HG02798 (cell line): ENCODE data around the gene GIMAP8.

Source experiments
- ATAC-seq: cut with Tn5 transposase; IDR thresholded peaks from one replicate; pipeline ENCODE4 v1.9.1; 2021; ENCODE audit warnings: mild to moderate bottlenecking; ENCODE audit not compliant: unreplicated experiment, poor library complexity

GIMAP8 gene

DNA sequence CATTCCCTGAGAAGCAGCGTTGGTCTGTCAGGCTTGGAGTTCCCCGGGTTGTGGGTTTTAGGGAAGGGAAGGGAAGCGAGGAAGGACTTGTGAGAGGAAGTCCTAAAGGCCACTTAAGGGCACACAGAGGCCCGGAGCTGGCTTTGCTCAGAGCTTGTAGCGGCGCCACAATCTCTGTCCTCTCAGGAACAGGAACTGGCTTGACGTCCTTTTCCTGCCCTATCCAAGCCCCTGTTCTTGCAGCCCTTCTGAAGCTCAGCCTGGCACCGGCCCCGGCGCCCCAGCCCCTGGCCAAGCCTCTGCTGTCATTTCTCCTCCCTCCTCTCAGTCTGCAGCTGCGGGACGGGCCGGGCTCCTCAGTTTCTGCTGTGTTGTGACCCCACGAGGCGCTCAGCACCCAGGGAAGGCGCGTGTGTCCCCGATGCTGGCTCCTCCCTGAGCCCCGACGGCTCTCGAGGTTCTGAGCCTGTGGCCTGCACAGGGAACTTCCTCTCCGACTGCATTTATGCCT is at the start of gene GIMAP8:
Gene GIMAP8, plus strand, starts transcription at position 140 of the 511 bp plus-strand sequence. CDS start 16,069 bp downstream, outside the sequence.
- ATAC-seq, result peak; percentile 34

- ATAC-seq, result no peak
These were observed 49.5 kb upstream of the GIMAP8 start for GRCh38 chr7:150400788-150401423.

- ATAC-seq, result no peak
These were observed 49.0 kb upstream of the GIMAP8 start for GRCh38 chr7:150401424-150401790.

DNA sequence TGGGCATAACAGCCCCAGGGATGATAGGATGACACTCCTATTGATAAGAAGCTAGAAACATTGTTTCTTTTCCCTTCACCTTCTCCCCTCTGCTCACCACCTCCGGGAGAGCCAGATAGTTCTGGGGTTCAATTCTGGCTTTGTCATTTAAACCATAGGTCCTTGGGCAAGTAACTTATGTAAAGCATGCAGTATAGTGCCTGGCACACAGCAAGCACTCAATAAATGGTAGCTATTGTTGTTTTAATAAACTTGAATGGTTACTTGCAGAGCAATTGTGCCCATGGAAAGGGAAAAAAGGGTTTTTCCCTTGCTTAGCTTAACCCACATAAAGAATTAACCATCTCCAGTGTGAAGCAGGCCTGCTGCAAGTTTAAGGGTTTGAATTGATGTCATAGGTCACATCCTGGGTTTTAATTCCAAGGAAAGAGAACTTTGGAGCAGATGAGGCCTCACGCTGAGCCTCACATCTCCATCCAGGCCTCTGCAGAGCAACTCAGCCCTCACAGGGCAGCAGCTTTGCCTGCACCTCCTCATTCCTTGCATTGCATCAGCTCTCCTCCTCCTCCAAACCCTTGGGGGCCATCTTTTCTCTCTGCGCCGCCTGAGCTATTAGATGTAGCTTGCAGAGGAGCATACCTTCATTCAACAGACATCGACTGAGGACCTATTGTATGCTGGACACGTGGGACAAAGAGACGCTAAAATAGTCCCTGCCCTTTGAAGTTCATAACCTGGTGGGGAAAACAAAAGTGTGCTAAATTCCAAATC is 48.4 kb upstream of the GIMAP8 start:
- no peak for ATAC-seq

DNA sequence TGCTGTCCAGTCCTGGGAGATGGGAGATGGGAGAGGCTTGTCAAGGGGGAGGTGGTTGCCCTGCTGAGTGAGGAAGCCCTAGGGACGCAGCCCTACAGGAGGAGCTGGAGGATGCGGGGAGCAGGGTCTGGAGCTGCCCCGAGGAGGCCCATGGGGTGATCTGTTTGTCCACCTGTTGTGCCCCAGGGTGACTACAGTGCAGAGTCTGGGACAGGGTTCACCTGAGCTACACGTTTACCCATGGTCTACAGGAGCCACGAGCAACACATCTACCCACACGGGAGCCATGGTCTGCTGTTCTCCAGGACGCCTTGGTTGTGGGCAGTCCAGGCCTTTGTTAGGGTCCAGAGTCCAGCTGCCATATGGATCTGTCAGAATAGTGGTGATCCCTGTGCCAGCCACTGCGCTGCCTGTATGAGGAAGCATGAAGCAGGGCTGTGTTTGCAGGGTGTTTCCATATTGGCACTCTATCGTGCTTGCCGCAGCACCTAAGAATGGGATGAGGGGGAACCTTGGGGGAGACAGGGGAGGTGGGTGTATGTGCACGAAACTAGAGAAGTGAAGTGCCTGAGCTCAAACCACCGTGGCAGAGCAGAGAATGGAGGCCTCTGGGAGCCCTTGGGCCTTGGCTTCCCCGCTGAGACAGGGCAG is 47.6 kb upstream of the GIMAP8 start:
- no peak for ATAC-seq

DNA sequence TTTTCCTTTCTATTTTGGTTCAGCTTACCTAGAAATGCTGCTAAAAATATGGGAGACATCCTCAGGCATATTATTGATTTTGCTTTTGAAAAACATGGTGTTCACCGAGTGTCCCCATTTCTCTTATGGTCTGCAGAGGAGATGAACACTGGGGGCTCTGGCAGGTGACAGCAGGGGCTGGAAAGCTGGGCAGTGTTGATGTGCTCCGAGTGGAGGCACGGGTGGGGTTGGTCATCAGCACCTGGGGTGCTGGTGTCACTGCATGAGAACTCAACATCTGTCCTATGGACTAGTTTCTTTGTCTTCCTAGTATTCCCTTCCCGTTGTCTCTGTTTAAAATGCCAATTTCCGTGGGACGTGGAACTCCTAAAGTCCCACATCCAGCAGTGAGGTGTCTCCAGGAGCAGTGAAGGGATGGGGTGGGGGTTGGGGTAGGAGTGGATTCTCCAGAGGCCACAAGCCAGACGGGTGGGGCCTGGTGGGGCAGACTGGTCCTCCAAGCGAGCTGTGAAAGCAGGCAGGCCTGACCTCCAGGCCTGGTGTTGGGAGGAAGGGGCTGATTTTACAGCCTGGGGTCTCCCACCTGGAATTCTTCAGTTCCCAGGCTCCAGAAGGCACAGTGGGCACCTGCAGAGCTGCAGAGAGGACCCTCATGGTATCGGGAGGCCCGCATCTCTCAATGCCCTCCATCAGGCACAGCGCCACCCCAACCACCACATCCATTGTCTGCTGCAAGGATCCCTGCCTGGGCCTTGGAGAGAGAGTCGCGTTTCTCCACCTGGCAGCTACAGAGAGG is 46.9 kb upstream of the GIMAP8 start:
- ATAC-seq, result no peak

DNA sequence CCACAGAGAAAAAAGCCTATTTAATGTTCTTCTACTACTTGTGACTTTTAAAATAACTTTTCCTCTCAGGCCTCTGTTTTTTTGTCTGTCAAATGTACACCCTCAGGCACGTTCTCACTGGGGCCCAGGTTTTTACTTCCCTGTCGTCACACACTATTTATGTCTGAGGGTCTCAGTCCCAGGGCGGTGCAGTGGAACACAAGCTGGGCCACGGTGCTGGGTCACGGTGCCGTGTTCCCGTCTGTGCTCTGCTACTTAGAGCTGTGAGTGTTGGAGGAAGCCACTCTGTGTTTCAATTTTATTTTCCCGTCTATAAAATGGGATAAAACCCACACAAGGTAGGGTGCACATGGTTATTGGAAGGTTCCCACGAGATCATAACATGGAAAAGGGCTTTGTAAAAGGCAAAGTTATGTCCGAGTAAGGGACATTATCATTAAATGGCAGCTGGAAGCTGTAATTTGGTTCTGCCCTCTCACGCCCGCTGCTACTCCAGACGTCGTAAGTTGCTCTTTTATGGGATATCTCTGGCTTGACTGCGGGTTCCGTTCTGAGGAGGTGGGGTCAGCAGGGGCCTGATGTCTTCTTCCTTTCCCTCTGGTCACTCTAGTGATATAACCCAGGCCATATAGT is 46.1 kb upstream of the GIMAP8 start:
- ATAC-seq, result no peak

DNA sequence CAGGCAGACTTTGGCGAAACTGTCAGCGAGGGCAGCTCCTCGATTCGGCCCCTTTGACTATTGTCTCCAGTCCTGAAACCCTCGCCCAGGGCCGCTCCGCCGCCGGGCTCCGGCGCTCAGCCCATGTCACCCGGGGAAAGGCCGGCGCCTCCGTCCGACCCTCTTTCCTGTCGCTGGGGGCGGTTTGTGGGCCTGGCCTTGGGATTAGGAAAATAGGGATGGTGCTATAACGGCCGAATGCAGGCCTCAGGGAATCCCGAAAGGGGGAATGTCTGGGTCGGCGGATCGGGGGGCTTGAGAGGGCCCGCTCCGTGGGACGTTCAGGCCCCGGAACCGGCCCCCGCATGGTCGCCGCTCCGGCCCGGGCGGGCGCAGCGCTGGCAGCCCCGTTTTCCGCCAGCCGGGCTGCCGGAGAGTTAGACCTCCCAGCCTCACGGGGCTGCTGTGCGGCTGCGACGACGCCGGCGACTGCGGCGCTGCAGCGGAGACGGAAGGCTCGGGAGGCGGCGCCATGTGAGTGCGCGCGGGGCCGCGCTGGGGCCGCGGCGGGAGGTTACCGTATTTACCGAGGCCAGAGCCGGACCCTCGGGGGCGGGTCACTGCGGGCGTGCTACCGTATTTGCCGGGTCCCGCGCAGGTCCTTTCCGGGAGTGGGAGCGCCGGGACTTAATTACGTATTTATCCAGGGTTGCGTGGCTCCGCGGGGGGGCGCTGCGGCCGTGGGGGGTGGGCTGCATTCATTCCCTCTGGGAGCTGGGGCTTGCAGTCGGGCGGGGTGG is 45.4 kb upstream of the GIMAP8 start:
- ATAC-seq, result peak; percentile 59

GRCh38 chr7:150405584-150406311 is 44.7 kb upstream of the GIMAP8 start:
- no peak for ATAC-seq

- ATAC-seq, result no peak
These were observed 44.2 kb upstream of the GIMAP8 start for GRCh38 chr7:150406312-150406566.

DNA sequence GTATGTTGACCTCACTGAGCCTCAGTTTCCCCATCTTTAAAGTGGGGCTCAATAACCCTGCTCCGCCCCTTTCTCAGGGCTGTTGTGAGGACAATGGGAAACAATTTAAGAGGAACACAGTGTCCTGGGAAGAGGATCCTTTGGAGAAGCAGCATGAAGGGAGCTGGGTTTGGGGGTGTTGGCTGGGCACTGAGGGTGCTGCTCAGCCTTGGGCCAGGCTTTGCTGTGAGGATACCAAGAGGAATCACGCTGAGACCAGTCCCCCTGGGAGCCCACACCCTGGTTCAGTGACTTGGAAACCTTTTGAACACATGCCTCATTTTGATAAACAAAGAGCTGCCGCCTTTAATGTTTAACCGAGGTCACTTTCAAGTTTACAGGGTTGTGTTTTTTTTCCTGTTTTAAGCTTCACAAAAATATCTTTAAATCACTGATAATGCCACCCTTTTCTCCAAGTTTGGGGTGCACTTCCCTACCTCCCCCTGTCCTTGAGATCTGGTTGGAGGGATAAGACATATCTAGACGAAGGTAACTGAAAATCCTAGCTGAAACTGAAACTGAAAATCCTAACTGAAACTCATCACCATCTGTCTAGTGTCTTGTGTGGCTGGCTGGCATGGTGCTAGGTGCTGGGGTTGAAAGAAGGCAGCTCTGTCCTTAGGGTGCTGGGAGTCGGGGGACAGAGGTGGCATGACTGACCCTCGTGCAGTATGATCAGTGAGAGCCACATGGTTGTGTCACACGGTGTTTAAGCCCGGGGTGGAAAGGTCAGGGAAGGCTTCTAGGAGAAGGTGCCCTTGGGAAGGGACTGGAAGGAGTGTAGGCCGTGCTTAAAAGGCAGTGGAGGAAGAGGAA is 43.6 kb upstream of the GIMAP8 start:
- peak; percentile 47 for ATAC-seq

GRCh38 chr7:150407588-150408392 is 42.6 kb upstream of the GIMAP8 start:
- no peak for ATAC-seq

- ATAC-seq, result peak; percentile 23
These were observed 41.8 kb upstream of the GIMAP8 start for GRCh38 chr7:150408393-150409299.

GRCh38 chr7:150409300-150410030 is 41.0 kb upstream of the GIMAP8 start:
- no peak for ATAC-seq

GRCh38 chr7:150410131-150410530 is 40.3 kb upstream of the GIMAP8 start:
- ATAC-seq, result no peak
